Suprapubic skin (tissue), 4 donors: ENCODE measurements around the gene ZFAND3.

ENCODE experiments used
- CTCF ChIP-seq, 2 donors: fragments of 200-600 bp in 1 of 2; fragments of 450-650 bp in 1 of 2; sonication (generic) in 1 of 2; IDR thresholded peaks; one replicate each; pipeline ENCODE4 v1.5.1; 2016 to 2019; ENCODE audit warnings: antibody characterized with exemption in 2 of 2, mild to moderate bottlenecking in 1 of 2, moderate library complexity in 1 of 2
- POLR2A ChIP-seq, 2 donors: fragments of 450-650 bp; IDR thresholded peaks; one replicate each; pipeline ENCODE4 v1.6.1; 2017; ENCODE audit warnings: antibody characterized with exemption in 2 of 2, mild to moderate bottlenecking in 2 of 2, moderate library complexity in 2 of 2
- POLR2AphosphoS5 ChIP-seq, 3 donors: sonication (generic); formaldehyde crosslinking; IDR thresholded peaks; one replicate each; pipeline ENCODE4 v1.6.1; 2017; ENCODE audit warnings: antibody characterized with exemption in 3 of 3

GRCh38 chr6:37788259-37788658 is 31.3 kb upstream of the ZFAND3 start:
- TF ChIP-seq CTCF (IDR thresholded peaks at IDR 0.05), result no peak
- TF ChIP-seq POLR2A (IDR thresholded peaks at IDR 0.05), result no peak
- no peak for TF ChIP-seq POLR2AphosphoS5 (IDR thresholded peaks at IDR 0.05)
